WTC11 (cell line): ENCODE data around the gene SHANK2.

Experiments used
- CREB1 ChIP-seq: sonication (generic); formaldehyde crosslinking; IDR thresholded peaks from 2 replicates; pipeline ENCODE4 v1.8.0; 2023; ENCODE audit warnings: mild to moderate bottlenecking, missing genetic modification reagents
- FOXP4 ChIP-seq: sonication (generic); formaldehyde crosslinking; IDR thresholded peaks from 2 replicates; pipeline ENCODE4 v1.8.0; 2022; ENCODE audit warnings: mild to moderate bottlenecking, missing genetic modification reagents
- MAX ChIP-seq: sonication (generic); formaldehyde crosslinking; IDR thresholded peaks from 2 replicates; pipeline ENCODE4 v1.8.0; 2022; ENCODE audit warnings: mild to moderate bottlenecking, missing genetic modification reagents
- ZNF317 ChIP-seq: sonication (generic); formaldehyde crosslinking; IDR thresholded peaks from 2 replicates; pipeline ENCODE4 v1.8.1; 2023; ENCODE audit warnings: low read depth, mild to moderate bottlenecking, moderate library complexity, missing genetic modification reagents, borderline replicate concordance
- TF ChIP-seq, protein P1 (sequence below): fragments of 200-600 bp; IDR thresholded peaks from 2 replicates; pipeline ENCODE4 v1.8.0; 2022; ENCODE audit warnings: antibody characterized with exemption

GRCh38 chr11:71244116-71244810 is 8.1 kb downstream of the SHANK2 start:
- TF ChIP-seq MAX (CRISPR knock-in tag) (no peak), ZNF317 (CRISPR knock-in tag) (no peak), CREB1 (no peak), FOXP4 (CRISPR knock-in tag) (no peak)
- TF ChIP-seq, protein P1, sequence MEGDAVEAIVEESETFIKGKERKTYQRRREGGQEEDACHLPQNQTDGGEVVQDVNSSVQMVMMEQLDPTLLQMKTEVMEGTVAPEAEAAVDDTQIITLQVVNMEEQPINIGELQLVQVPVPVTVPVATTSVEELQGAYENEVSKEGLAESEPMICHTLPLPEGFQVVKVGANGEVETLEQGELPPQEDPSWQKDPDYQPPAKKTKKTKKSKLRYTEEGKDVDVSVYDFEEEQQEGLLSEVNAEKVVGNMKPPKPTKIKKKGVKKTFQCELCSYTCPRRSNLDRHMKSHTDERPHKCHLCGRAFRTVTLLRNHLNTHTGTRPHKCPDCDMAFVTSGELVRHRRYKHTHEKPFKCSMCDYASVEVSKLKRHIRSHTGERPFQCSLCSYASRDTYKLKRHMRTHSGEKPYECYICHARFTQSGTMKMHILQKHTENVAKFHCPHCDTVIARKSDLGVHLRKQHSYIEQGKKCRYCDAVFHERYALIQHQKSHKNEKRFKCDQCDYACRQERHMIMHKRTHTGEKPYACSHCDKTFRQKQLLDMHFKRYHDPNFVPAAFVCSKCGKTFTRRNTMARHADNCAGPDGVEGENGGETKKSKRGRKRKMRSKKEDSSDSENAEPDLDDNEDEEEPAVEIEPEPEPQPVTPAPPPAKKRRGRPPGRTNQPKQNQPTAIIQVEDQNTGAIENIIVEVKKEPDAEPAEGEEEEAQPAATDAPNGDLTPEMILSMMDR = no peak
